CD4-positive, alpha-beta T cell treated with Interleukin-21 for 1 hour (primary cell): ENCODE measurements around the gene MEIS3.
"Not testable (repeated sequence)": the region's sequence is repeated elsewhere in the genome, so short reads cannot be mapped to it uniquely, and the experiment has no call there.

ENCODE experiments used
- DNase-seq: peaks from one replicate; pipeline ENCODE4 v3.0.0-alpha.2; 2020

MEIS3 gene

DNA sequence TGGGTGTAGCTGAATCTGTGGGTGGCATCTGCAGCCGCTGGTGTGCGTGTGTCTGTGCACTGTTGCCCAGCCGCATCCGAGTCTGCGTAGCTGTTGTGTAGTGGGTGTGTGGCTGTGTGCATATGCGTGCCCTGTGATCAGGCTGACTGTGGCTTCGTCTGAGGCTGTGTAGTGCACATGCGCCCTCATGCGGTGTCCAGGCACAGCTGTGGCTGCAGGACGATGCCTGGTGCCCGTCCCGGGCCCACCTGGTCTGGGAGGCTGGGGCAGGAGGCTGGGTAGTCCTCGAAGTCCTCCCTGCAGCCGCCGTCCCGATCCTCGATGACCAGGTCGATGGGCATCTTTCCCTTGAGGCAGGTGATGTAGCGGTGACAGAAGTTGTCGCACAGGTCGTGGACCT, 4.9 kb downstream of the MEIS3 start:
- no peak for DNase-seq

DNA sequence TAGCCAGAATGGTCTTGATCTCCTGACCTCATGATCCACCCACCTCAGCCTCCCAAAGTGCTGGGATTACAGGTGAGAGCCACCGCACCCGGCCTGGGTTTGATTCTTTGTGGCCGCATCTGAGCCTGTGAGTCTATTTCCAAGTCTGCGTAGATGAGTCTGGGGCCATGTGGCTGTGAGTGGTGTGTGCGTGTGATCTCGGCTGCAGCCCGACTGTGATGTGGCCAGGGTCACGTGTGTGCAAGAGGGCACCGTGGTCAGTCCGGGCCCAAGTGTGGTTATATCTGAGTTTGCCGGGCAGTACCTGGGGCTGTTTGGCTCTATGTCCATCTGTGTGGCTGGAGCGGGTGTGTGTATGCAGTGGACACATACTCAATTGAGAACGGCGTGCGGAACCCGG, 5.4 kb downstream of the MEIS3 start:
- no peak for DNase-seq

DNA sequence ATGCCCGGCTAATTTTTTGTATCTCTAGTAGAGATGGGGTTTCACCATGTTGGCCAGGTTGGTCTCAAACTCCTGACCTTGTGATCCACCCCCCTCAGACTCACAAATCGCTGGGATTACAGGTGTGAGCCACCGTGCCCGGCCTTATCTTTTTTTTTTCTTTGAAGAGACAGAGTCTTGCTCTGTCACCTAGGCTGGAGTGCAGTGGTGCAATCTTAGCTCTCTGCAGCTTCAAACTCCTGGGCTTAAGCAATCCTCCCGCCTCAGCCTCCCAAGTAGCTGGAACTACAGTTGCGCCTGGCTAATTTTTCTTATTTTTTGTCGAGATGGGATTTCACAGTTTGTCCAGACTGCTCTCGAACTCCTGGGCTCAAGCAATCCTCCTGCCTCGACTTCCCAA, 7.6 kb downstream of the MEIS3 start:
- not testable (repeated sequence) for DNase-seq

DNA sequence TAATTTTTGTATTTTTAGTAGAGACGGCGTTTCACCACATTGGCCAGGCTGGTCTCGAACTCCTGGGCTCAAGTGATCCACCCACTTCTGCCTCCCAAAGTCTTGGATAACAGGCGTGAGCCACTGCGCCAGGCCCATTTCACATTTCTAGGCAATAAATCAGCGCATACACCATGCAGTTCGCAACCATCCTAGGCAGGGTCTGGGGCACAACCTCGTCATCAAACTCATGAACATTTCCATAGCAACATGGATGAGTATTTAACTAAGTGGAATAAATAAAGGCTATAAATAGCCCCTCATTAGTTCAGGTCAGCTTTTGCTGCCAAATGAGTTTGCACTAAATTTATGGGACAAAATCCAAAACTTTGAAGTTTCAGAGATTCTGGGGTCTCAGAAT, 8.2 kb downstream of the MEIS3 start:
- DNase-seq, result no peak

DNA sequence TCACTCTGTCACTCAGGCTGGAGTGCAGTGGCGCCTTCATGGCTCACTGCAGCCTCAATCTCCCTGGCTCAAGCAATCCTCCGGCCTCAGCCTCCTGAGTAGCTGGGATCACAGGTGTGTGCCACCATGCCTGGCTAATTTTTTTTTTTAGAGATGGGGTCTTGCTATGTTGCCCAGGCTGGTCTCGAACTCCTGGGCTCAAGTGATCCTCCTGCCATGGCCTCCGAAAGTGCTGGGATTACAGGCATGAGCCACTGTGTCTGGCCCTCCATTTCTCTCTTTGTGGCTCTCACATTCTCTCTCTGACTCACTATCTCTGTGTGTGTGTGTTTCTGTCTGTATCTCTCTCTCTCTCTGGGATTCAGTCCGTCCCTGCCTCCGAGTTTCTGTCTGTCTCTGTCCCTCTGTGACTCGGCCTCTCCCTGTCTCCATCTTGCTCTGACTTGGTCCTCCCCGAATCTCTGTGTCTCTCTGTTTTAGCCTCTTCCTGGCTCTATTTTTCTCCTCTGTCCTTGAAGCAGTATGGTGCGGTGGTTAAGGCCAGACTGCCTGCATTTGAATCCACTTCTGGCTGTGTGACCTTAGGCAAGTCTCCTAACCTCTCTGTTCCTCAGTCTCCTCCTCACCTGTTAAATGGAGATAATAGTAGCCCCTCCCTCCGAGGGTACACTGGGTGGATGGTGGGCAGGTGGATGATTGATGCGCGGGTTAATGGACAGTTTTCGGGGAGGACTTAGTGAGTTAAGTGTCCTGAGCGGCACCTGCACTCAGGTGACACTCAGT, 11.0 kb downstream of the MEIS3 start:
- no peak for DNase-seq

DNA sequence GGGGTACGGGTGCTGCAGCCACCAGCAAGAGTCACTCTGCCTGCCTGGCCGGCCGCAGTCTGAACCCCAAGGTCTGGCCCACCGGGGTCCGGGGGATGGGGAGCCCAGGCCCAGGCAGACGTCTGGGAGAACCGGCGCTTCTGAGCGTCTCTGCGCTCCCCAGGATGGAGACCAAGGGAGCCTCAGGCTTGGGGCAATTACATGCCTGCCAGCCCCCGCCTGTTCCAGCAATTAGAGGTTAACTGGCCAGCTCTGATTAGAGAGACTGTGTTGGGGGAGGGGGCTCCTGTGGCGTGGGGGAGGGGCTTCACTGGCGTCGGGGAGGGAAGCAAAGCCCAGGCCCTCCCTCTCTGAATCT, 11.9 kb downstream of the MEIS3 start:
- no peak for DNase-seq

DNA sequence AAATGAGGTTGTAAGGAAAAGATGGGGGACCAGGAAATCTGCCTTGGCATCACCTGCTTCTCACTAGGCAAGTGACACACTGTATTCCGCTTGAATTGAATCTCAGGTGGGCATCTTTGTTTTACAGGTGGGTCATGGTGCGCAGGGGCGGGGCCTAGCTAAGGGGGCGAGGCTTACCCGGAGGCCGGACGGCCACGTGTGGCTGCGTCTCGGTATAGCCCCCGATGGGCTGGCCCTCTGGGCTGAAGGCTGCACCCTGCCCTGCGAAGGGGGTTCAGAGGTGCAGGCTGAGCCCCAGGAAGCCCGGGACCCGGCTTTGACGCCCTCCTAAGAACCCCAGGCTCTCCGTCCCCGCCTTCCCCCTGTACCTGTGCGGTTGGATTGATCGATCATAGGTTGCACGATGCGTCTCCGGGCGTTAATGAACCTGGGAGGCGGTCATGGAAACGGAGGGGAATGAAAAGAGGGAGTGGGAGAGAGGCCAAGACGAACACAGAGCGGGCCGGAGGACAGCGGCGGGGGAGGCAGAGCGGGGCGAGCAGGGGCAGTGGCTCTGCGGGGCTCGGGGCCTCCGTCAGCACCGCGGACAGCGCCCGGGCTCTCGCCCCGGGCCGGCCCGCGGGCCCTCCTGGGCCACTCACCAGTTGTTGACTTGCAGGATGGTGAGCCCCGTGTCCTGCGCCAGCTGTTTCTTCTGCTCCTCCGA, 12.5 kb downstream of the MEIS3 start:
- no peak for DNase-seq

DNA sequence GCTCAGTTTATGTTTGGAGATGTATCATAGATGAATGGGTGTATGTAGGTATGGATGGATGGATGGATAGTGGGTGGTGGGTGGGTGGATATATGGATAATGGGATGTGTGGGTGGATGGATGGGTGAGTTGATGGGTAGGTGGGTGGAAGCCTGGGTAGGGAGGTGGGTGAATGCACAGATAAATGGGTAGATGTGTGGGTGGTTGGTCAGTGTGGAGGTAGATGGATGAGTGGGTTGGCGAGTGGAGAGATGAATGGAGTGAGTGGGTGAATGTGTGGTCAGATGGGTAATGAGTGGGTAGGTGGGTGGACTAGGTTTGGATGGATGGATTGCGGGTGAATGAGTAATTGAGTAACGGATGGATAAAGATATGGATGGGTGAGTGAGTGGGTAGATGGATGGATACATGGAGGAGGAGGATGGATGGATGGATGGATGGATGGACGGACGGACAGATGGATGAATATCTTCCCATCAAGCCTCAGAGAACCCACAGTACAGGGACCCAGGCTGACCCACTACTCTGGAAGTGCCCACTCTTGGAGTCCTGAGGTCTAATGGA, 13.4 kb downstream of the MEIS3 start:
- DNase-seq, result no peak

DNA sequence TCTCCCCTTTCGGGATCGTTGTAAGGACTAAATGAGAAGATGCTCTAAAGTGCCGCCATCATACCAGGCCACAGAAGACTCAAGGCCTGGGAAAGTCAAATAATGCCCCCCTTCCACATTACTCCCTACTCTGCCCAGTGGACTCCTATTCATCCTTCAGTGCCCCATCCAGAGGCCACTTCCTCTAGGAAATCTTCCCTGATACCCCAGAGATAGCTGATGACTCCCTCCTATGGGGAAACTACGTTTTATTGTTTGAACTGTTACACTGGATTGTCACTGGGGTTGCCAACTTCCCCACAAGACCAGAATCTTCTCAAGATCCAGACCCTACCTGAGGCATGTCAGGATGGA, 14.2 kb downstream of the MEIS3 start:
- no peak for DNase-seq

DNA sequence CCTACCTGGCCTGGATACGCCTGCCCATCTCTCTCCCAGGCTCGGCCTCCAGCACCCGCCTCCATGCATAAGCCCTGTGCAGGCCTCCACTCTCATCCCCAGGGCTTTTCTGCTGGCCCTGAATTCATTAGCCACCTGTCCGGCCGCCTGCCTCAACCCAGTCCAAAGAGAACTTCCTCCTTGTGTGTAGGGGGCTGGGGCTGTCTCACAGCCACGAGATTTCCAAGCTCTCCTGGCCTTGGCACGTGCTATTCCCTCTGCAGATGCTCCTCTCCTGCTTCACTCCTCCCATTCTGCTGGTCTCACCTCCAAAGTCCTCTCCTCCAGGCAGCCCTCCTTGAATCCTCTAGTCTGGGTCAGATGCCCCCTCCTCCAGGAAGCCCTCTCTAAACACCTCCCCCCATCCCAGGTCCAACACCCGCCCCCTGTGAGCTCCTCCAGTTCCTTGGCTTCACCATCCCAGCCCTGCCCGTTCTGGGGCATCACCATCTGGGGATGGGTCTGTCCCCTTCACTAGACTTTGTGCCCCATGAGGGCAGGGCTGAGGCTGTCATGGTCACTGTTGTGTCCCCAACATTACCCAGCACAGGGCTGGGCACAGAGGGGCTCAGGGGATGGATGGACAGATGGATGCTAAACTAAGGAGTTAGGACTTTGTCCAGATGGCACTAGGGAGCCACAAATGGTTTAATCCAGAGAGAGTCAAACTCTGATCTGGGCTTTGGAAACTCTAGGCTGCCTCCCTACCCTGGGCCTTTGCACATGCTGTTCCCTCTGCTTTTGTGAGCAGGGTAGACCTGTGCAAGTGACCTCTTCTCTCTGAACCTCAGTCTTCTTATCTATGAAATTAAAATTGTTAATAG, 14.8 kb downstream of the MEIS3 start:
- DNase-seq, result no peak

DNA sequence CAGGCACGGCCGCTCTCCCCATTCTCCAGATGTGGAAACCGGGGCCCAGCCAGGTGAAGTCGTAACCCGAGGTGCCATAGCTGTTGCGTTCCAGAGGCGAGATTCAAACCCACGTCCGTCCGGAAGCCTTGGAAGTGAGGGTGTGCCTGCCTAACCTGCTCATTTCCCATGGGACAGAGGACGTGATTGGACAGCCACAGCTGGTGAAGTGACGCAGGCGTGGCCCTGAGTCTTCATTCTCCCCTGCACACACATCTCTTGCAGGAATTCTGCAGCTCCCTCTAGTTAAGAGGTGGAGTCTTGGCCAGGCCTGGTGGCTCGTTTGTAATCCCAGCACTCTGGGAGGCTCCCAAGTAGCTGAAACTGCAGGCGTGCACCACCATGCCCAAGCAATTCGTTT, 16.8 kb downstream of the MEIS3 start:
- no peak for DNase-seq

DNA sequence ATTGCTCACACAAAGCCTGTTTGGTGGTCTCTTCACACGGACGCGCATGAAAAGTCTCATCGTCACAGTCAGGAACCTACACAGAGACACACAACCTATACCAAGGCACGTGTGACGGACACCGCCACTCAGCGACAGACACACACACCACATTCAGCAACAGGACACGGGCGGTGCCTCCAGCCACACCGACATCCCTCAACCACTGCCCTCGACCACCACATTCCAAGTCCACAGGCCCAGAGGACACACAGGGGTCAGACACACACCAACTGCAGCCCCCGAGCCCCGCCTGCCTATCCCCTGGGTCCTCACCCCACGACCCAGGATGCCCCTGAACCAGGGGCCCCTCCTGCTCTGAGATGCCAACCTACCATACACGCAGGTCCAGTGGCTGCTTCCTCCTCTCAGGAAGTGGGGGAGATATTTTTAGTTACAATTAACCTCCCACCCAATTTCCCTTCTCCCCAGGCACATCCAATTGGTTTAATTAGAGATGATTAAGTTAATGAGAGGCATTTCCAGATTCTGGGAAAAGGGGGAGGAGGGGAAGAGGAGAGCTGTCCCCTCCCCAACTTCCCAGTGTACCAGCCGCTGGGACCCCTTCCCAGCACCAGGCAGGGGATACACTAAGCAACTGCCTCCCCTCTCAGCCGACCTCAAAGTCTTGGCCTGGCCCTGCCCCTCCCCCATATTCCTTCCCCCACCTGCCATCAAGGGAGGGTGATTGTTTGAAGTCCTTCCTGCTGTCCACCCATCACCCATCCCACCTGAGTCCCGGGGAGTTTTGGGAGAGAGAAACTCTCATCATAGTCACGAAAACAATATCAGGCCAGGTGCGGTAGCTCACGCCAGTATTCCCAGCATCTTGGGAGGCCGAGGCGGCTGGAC, 20.4 kb downstream of the MEIS3 start:
- no peak for DNase-seq

DNA sequence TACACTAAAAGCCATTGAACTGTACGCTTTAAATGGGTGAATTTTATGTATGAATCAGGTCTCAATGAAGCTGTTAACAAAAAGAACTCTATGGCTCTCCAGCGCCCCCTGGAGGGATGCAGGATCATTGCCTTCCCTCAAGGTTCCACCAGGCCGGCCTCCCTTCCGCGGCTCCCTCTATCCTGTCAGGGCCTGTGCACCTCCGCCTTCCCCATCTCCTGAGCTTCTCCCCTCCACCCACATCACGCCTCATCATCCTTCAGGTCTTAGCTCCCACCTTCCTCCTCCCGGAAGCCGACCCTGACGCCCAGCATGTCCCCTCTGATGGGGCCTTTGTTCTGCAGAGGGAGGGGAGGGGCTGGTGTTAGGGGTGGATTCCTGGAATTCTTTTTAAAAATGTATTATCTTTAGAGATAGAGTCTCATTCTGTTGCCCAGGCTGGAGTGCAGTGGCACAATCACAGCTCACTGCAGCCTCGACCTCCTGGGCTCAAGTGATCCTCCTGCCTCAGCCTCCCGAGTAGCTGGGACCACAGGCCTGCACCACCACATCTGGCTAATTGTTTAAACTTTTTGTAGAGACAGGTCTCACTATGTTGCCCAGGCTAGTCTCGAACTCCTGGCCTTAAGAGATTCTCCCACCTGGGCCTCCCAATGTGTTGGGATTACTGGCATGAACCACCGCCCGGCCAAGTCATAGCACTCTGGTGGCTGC, 27.7 kb downstream of the MEIS3 start:
- peak; percentile 79 for DNase-seq

DNA sequence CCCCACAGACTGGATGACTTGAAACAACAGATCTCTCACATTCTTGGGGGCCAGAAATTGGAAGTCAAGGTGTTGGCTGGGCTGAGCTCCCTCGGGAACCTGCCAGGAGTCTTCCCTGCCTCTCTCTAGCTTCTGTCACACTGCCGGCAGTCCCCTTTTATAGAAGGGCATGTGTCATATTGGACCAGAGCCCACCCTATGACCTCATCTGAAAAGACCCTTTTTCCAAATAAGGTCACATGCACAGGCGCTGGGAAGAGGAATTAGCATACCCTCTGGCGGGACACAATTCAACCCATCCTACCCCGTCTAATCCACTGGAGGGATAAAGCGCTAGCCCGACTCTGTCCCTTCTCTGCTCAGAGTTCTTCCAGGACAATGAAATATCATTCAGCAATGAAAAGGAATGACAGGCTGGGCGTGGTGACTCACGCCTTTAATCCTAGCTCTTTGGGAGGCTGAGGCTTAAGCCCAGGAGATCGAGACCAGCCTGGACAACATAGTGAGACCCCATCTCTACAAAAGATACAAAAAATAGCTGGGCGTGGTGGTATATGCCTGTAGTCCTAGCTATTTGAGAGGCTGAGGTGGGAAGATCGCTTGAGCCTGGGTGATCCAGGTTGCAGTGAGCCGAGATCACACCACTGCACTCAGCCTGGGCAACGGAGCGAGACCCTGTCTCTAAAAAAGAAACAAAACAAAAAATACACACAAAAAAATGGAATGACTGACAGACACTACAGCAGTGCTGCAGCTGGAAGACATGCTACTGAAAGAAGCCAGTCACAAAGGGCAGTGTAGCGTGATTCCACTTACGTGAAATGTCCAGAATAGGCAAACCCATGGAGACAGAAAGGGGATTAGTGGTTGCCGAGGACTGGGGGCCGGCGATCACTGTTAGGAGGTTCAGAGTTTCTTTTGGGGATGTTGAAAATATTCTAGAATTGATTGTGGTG, 28.5 kb downstream of the MEIS3 start:
- no peak for DNase-seq

DNA sequence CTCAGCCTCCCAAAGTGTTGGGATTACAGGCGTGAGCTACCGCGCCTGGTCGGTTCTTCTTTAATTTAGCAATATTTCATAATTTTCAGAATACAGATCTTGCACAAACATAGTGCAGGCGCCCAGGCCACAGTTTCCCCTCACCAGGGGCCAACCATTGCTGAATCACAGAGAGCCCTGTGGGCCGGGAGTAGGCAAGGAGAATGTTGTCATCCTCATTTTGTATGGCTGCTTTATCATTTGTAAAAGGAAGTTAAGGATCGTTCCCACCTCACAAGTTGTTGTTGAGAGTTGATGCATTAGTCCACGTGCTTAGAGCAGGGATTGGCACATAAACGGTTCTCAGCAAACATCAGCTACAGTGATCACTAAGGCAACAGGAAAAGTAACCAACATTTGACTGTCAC, 30.2 kb downstream of the MEIS3 start:
- DNase-seq, result peak; percentile 25

DNA sequence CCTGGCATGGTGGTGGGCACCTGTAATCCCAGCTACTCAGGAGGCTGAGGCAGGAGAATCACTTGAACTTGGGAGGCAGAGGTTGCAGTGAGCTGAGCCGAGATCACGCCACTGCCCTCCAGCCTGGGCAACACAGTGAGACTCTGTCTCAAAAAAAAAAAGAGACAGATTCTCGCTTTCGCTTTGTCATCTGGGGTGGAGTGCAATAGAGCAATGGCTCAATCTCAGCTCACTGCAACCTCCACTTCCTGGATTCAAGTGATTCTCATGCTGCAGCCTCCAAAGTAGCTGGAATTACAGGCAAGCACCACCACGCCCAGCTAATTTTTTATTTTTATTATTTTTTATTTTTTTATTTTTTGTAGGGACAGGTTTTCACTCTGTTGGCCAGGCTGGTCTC, 30.6 kb downstream of the MEIS3 start:
- DNase-seq, result not testable (repeated sequence)

DNA sequence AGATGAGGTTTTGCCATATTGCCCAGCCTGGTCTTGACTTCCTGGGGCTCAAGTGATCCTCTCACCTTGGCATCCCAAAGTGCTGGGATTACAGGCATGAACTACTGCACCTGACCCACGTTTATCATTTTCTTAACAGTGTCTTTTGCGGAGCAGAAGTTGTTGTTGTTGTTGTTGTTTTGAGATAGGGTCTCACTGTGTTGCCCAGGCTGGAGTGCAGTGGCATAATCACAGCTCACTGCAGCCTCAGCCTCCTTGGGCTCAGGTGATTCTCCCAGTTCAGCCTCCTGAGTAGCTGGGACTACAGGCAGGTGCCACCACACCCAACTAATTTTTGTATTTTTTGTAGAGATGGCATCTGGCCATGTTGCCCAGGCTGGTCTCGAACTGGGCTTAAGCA, 31.7 kb downstream of the MEIS3 start:
- DNase-seq, result not testable (repeated sequence)

DNA sequence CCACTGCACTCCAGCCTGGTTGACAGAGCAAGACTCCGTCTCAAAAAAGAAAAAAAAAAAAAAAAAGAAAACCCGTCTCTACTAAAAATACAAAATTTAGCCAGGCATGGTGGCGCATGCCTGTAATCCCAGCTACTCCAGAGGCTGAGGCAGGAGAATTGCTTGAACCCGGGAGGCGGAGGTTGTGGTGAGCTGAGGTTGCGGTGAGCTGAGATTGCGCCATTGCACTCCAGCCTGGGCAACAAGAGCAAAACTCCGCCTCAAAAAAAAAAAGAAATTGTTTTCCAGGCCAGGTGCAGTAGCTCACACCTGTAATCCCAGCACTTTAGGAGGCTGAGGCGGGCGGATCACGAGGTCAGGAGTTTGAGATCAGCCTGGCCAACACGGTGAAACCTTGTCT, 32.7 kb downstream of the MEIS3 start:
- not testable (repeated sequence) for DNase-seq

DNA sequence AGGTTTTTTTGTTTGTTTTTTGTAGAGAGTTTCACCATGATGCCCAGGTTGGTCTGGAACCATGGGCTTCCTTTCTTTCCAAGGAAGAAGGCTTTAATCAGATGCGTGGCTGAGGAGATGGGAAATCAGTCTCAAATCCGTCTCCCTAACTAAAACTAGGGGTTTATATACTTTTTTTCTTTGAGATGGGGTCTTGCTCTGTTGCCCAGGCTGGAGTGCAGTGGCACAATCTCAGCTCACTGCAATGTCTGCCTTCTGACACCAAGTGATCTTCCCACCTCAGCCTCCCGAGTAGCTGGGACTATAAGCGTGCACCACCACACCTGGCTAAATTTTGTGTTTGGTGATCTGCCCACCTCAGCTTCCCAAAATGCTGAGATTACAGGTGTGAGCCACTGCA, 34.8 kb downstream of the MEIS3 start:
- DNase-seq, result not testable (repeated sequence)

DNA sequence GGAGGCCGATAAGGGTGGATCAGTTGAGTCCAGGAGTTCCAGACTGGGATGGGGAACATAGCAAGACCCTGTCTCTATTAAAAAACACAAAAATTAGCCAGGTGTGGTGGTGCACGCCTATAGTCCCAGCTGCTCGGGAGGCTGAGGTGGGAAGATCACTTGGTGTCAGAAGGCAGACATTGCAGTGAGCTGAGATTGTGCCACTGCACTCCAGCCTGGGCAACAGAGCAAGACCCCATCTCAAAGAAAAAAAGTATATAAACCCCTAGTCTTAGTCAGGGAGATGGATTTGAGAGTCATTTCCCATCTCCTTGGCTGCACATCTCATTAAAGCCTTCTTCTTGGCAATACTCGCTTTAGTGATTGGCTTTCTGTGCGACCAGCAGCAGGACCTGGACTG, 35.4 kb downstream of the MEIS3 start:
- not testable (repeated sequence) for DNase-seq
